SK-N-SH treated with all-trans-retinoic acid at 6 μM for 48 hours (cell line): ENCODE results near the gene ILKAP.

Source experiments
- ATAC-seq: fragments of 200-7000 bp; cut with Tn5 transposase; 3 replicates; pipeline ENCODE4 v1.9.1; 2020; ENCODE audit warnings: mild to moderate bottlenecking, moderate library complexity
- ARNTL ChIP-seq: fragments of 450-650 bp; formaldehyde crosslinking; IDR thresholded peaks from 2 replicates; pipeline ENCODE4 v1.5.0; 2020; ENCODE audit warnings: low read depth, mild to moderate bottlenecking, moderate library complexity, borderline replicate concordance
- BACH2 ChIP-seq: fragments of 250-450 bp; sonication (Bioruptor Pico); IDR thresholded peaks from 2 replicates; pipeline ENCODE4 v1.9.0; 2021; ENCODE audit warnings: mild to moderate bottlenecking, borderline replicate concordance
- CSDC2 ChIP-seq: fragments of 250-450 bp; sonication (Bioruptor Pico); IDR thresholded peaks from 2 replicates; pipeline ENCODE4 v1.5.0; 2020; ENCODE audit warnings: mild to moderate bottlenecking, moderate library complexity
- CSRNP3 ChIP-seq: fragments of 250-450 bp; sonication (Bioruptor Pico); IDR thresholded peaks from 2 replicates; pipeline ENCODE4 v1.5.1; 2021; ENCODE audit warnings: mild to moderate bottlenecking, moderate library complexity
- ESRRG ChIP-seq: fragments of 250-450 bp; sonication (Bioruptor Pico); IDR thresholded peaks from 2 replicates; pipeline ENCODE4 v1.6.1; 2021; ENCODE audit warnings: mild to moderate bottlenecking
- GLIS3 ChIP-seq: fragments of 250-450 bp; sonication (Bioruptor Pico); IDR thresholded peaks from 2 replicates; pipeline ENCODE4 v1.5.0; 2020; ENCODE audit warnings: mild to moderate bottlenecking, moderate library complexity
- ISL1 ChIP-seq: fragments of 250-450 bp; sonication (Bioruptor Pico); IDR thresholded peaks from 2 replicates; pipeline ENCODE4 v2.1.2; 2022; ENCODE audit warnings: mild to moderate bottlenecking, moderate library complexity
- OSR1 ChIP-seq: fragments of 250-450 bp; sonication (Bioruptor Pico); IDR thresholded peaks from 2 replicates; pipeline ENCODE4 v1.8.0; 2022; ENCODE audit warnings: moderate library complexity, mild to moderate bottlenecking, inconsistent platforms
- PATZ1 ChIP-seq: fragments of 250-450 bp; sonication (Bioruptor Pico); IDR thresholded peaks from 2 replicates; pipeline ENCODE4 v1.8.0; 2020; ENCODE audit warnings: mild to moderate bottlenecking, moderate library complexity, borderline replicate concordance
- PPARA ChIP-seq: fragments of 250-450 bp; sonication (Bioruptor Pico); IDR thresholded peaks from 2 replicates; pipeline ENCODE4 v1.5.0; 2020; ENCODE audit warnings: mild to moderate bottlenecking, borderline replicate concordance
- RARB ChIP-seq: fragments of 250-450 bp; sonication (Bioruptor Pico); IDR thresholded peaks from 2 replicates; pipeline ENCODE4 v1.8.0; 2021; ENCODE audit warnings: mild to moderate bottlenecking, moderate library complexity
- SNAI2 ChIP-seq: fragments of 250-450 bp; sonication (Bioruptor Pico); IDR thresholded peaks from 2 replicates; pipeline ENCODE4 v1.5.0; 2020; ENCODE audit warnings: mild to moderate bottlenecking, moderate library complexity
- TCF4 ChIP-seq: fragments of 250-450 bp; sonication (Bioruptor Pico); IDR thresholded peaks from 2 replicates; pipeline ENCODE4 v1.8.0; 2021; ENCODE audit warnings: mild to moderate bottlenecking, moderate library complexity, borderline replicate concordance
- TOX ChIP-seq: fragments of 250-450 bp; sonication (Bioruptor Pico); IDR thresholded peaks from 2 replicates; pipeline ENCODE4 v1.8.0; 2021; ENCODE audit warnings: mild to moderate bottlenecking, moderate library complexity, borderline replicate concordance
- ZC3H10 ChIP-seq: fragments of 250-450 bp; sonication (Bioruptor Pico); IDR thresholded peaks from 2 replicates; pipeline ENCODE4 v1.5.1; 2021; ENCODE audit warnings: mild to moderate bottlenecking, moderate library complexity
- ZFP3 ChIP-seq: fragments of 250-450 bp; sonication (Bioruptor Pico); IDR thresholded peaks from 2 replicates; pipeline ENCODE4 v1.5.0; 2020; ENCODE audit warnings: mild to moderate bottlenecking, moderate library complexity
- ZFP30 ChIP-seq: fragments of 450-650 bp; formaldehyde crosslinking; IDR thresholded peaks from 2 replicates; pipeline ENCODE4 v1.5.0; 2022; ENCODE audit warnings: mild to moderate bottlenecking, moderate library complexity
- ZNF565 ChIP-seq: fragments of 450-650 bp; formaldehyde crosslinking; conservative IDR thresholded peaks from 2 replicates; pipeline ENCODE4 v1.5.0; 2020; ENCODE audit warnings: low read depth, mild to moderate bottlenecking, moderate library complexity
- ZNF70 ChIP-seq: fragments of 450-650 bp; formaldehyde crosslinking; IDR thresholded peaks from 2 replicates; pipeline ENCODE4 v1.5.0; 2020; ENCODE audit warnings: mild to moderate bottlenecking, moderate library complexity
- ZNF8 ChIP-seq: fragments of 450-650 bp; formaldehyde crosslinking; IDR thresholded peaks from 2 replicates; pipeline ENCODE4 v1.5.0; 2020; ENCODE audit warnings: mild to moderate bottlenecking, moderate library complexity
- TF ChIP-seq, protein P1 (sequence below): fragments of 250-450 bp; sonication (Bioruptor Pico); IDR thresholded peaks from 2 replicates; pipeline ENCODE4 v1.5.1; 2020; ENCODE audit warnings: low read depth, mild to moderate bottlenecking, moderate library complexity

The ILKAP gene

GRCh38 chr2:238133499-238134392, 69.7 kb downstream of the ILKAP start (continued):
- TF ChIP-seq, protein P1, sequence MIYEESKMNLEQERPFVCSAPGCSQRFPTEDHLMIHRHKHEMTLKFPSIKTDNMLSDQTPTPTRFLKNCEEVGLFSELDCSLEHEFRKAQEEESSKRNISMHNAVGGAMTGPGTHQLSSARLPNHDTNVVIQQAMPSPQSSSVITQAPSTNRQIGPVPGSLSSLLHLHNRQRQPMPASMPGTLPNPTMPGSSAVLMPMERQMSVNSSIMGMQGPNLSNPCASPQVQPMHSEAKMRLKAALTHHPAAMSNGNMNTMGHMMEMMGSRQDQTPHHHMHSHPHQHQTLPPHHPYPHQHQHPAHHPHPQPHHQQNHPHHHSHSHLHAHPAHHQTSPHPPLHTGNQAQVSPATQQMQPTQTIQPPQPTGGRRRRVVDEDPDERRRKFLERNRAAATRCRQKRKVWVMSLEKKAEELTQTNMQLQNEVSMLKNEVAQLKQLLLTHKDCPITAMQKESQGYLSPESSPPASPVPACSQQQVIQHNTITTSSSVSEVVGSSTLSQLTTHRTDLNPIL (CRISPR knock-in tag) = no peak

DNA sequence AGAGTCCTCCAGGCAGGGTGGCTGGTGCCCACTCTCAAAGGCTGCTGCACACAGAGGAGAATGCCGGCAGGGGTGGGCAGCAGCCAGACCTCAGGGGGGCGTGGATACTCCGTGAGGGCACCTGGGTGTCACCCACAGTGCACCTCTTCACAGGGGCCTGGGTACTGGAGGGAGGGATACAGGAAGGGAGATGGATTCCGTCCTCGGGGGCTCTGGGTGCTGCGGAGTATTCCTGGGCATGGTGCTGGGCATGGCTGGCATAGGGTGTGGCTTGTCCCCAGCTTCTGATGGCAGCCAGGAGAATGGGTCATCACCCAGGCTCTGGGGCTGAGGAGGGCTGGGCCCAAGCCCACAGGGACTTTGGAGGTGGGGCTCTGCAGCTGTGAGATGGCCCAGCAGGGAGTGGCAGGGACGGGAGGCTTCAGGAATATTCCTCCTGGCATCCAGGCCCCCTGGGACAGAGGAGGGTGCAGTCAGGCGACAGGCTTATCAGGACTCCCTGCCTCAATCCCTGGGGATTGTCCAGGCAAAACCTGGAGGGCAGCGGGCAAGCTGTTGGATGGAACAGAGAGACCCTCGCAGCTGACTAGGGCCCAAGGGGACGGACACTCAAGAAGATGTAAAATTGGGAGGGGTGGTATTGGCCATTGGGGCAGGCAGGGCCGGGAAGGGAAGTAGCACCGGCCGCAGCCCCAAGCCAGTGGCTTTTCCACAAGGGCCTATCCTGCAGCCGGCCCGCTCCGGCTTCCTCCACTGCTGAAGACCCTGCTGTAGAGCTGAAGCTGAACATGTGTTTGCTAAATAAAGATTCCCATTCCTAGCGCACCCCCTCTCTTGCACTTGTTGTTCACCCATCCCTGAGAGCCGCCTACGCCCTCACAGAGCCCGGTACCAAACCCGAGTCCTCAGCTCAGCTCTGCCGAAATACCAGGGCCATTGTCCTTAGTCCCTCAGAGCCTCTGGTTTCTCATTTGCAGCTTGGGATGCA, 70.7 kb downstream of the ILKAP start:
- ATAC-seq = no peak

GRCh38 chr2:238131761-238132462, 71.6 kb downstream of the ILKAP start:
- ATAC-seq = no peak
- TF ChIP-seq ARNTL = no peak
- TF ChIP-seq TOX (CRISPR knock-in tag) = no peak
- no peak for TF ChIP-seq ZNF8 (CRISPR knock-in tag)
- no peak for TF ChIP-seq PPARA (CRISPR knock-in tag)
- TF ChIP-seq ZC3H10 = no peak
- no peak for TF ChIP-seq ISL1 (CRISPR knock-in tag)
- TF ChIP-seq PATZ1 (CRISPR knock-in tag) = no peak
- no peak for TF ChIP-seq ZFP3 (CRISPR knock-in tag)
- no peak for TF ChIP-seq SNAI2 (CRISPR knock-in tag)
- TF ChIP-seq ZNF565 (CRISPR knock-in tag) = no peak

More for the DNA sequence above, 70.7 kb downstream of the ILKAP start:
- TF ChIP-seq ISL1 (CRISPR knock-in tag) (no peak), ZNF70 (CRISPR knock-in tag) (no peak), BACH2 (CRISPR knock-in tag) (no peak), RARB (no peak), ZC3H10 (no peak), ESRRG (no peak)
- TF ChIP-seq, all 23 proteins: peak for 0

DNA sequence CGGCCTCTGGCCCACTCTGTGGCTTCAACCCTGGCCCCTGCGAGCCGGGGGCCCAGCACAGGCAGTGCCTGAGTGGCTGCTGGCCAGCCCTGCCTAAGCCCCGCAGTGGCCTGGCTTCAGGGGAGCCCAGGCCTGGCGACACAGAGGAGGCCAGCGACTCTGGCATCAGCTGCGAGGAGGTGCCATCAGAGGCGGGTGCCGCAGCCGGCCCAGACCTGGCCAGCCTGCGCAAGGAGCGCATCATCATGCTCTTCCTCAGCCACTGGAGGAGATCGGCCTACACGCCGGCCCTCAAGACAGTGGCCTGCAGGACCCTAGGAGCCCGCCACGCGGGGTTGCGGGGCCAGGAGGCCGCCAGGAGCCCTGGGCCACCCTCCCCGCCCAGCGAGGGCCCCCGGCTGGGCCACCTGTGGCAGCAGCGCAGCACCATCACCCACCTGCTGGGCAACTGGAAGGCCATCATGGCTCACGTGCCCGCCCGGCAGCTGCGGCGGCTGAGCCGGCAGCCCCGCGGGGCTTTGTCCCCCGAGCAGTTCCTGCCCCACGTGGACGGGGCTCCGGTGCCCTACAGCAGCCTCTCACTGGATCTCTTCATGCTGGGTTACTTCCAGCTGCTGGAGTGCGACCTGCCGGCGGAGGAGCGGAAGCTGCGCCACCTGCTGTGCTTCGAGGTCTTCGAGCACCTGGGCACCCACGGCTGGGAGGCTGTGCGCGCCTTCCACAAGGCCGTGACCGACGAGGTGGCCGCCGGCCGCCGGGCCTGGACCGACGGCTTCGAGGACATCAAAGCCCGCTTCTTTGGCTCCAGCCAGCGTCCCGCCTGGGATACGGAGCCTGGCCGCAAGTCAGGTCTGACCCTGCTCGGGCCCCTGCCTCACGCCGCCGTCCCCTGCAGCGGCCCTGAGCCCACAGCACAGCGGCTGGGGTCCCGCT, 72.5 kb downstream of the ILKAP start:
- ATAC-seq = no peak
- no peak for TF ChIP-seq CSRNP3 (CRISPR knock-in tag)
- no peak for TF ChIP-seq TCF4 (CRISPR knock-in tag)
- TF ChIP-seq CSDC2 (CRISPR knock-in tag) = no peak
- no peak for TF ChIP-seq SNAI2 (CRISPR knock-in tag)
- TF ChIP-seq GLIS3 = no peak
- TF ChIP-seq, protein P1 (CRISPR knock-in tag) = no peak
- no peak for TF ChIP-seq BACH2 (CRISPR knock-in tag)
- no peak for TF ChIP-seq OSR1 (CRISPR knock-in tag)
- TF ChIP-seq RARB = no peak
- no peak for TF ChIP-seq ZNF565 (CRISPR knock-in tag)
- TF ChIP-seq ZFP30 (CRISPR knock-in tag) = no peak
- no peak for TF ChIP-seq PATZ1 (CRISPR knock-in tag)
- TF ChIP-seq ARNTL = no peak
